ENCODE results near the gene TBX5.

Gene TBX5

DNA sequence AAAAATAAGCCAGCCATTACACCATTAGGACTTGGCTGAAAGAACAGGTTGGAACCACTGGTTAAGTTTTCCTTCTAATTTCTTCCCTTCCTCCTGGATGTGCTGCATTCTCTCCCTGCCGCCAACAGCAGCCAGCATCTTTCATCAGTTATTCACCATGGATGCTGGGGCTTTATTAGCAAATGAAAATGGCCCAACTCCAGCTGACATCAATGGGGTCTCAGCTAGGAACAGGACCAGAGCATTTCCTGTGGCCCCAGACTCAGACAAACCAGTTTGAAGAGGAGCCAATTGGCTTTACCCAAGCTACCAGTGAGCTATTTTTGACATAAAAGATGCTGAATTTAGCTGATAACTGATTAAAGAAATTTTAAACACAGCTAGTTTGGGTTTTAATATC is 26.0 kb upstream of the TBX5 start:
- Histone ChIP-seq H3K79me2 (ENCODE audit: insufficient read depth, low read length) (no peaks in the 10 kb centered on the region), H3K27me3 (ENCODE audit: insufficient read depth, low read length, poor library complexity) (no peaks in the 10 kb centered on the region), H2AFZ (ENCODE audit: low read depth, low read length) (no peak overlapping the region), H3K27ac (ENCODE audit: low read length) (no peak overlapping the region), H3K4me2 (ENCODE audit: insufficient read depth, low read length) (no peak overlapping the region), H3K9ac (ENCODE audit: low read depth, low read length) (no peak overlapping the region), H3K4me3 (ENCODE audit: low read depth in 1 of 2, low read length in 2 of 2) (no peak overlapping the region), H3K9me3 (ENCODE audit: insufficient read depth, low read length, severe bottlenecking) (no peaks in the 10 kb centered on the region), H3K4me1 (ENCODE audit: insufficient read depth, low read length) (no peaks in the 10 kb centered on the region), H4K20me1 (ENCODE audit: insufficient read depth, low read length) (no peaks in the 10 kb centered on the region), H3K36me3 (ENCODE audit: insufficient read depth, low read length) (no peaks in the 10 kb centered on the region)
- TF ChIP-seq EZH2 (IDR thresholded peaks at IDR 0.05; ENCODE audit: borderline replicate concordance, low read depth, low read length, severe bottlenecking) = no peak
- TF ChIP-seq, protein P1, sequence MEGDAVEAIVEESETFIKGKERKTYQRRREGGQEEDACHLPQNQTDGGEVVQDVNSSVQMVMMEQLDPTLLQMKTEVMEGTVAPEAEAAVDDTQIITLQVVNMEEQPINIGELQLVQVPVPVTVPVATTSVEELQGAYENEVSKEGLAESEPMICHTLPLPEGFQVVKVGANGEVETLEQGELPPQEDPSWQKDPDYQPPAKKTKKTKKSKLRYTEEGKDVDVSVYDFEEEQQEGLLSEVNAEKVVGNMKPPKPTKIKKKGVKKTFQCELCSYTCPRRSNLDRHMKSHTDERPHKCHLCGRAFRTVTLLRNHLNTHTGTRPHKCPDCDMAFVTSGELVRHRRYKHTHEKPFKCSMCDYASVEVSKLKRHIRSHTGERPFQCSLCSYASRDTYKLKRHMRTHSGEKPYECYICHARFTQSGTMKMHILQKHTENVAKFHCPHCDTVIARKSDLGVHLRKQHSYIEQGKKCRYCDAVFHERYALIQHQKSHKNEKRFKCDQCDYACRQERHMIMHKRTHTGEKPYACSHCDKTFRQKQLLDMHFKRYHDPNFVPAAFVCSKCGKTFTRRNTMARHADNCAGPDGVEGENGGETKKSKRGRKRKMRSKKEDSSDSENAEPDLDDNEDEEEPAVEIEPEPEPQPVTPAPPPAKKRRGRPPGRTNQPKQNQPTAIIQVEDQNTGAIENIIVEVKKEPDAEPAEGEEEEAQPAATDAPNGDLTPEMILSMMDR (IDR thresholded peaks at IDR 0.05; ENCODE audit: borderline replicate concordance, extremely low read depth, low read length, poor library complexity, severe bottlenecking) = no peak
- no peak for ATAC-seq (ENCODE audit: insufficient read depth, low read depth)
- no peak for DNase-seq

DNA sequence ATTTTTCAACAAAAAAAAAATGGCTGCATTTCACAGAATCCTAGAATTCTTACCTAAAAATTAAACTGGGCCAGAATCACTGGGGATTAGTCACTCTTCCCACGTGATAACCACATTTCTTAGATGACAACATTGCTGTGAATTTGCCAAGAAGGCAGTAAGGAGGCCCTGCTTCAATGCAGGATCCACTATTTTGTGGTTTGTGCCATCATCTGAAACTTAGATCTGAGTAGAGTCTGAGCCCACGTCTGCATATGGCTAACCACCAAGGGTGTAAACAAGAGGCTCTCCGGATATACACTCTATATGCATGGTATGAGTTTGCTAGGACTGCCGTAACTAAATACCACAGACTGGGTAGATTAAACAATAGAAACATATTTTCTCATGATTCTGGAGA is 24.4 kb upstream of the TBX5 start:
- Histone ChIP-seq H2AFZ (ENCODE audit: low read depth, low read length) (no peak overlapping the region), H3K9me3 (ENCODE audit: insufficient read depth, low read length, severe bottlenecking) (no peaks in the 10 kb centered on the region), H3K27ac (ENCODE audit: low read length) (no peak overlapping the region), H3K79me2 (ENCODE audit: insufficient read depth, low read length) (no peaks in the 10 kb centered on the region), H3K4me2 (ENCODE audit: insufficient read depth, low read length) (no peak overlapping the region), H3K4me3 (ENCODE audit: low read depth in 1 of 2, low read length in 2 of 2) (no peak overlapping the region), H3K9ac (ENCODE audit: low read depth, low read length) (no peak overlapping the region), H3K4me1 (ENCODE audit: insufficient read depth, low read length) (no peaks in the 10 kb centered on the region), H4K20me1 (ENCODE audit: insufficient read depth, low read length) (no peaks in the 10 kb centered on the region), H3K27me3 (ENCODE audit: insufficient read depth, low read length, poor library complexity) (no peaks in the 10 kb centered on the region), H3K36me3 (ENCODE audit: insufficient read depth, low read length) (no peaks in the 10 kb centered on the region)
- DNase-seq (peak; percentile 13), ATAC-seq (ENCODE audit: insufficient read depth, low read depth) (peak; percentile 82)
- TF ChIP-seq, protein P1 (IDR thresholded peaks at IDR 0.05; ENCODE audit: borderline replicate concordance, extremely low read depth, low read length, poor library complexity, severe bottlenecking) = no peak
- no peak for TF ChIP-seq EZH2 (IDR thresholded peaks at IDR 0.05; ENCODE audit: borderline replicate concordance, low read depth, low read length, severe bottlenecking)

DNA sequence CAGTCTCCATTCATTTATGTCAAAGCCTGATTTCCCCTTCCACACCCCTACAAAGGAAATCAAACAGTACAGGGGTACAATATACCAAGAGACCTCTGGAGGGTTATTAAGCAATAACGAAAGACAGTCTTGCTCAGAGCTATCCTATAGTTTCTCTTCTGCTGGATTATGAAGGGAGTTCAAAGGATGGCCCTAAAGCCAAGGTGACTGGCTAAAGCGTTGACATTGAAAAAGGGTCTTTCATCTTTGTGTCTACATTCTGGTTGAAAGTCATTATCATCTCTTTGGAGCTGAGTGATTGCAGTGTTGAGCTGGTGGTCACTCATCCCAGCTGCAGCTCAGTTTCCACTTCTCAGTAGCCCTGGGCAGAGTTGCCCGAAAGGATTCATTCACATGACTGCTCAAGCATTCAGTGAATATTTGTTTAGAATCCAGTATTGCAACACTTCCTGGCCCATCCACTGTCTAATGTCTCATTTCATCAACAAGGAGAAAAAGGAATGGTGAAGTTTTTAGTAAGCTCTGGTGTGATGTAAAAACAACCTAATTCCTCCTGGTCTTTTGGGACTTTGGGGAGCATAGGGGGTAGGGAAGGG is 19.2 kb upstream of the TBX5 start:
- TF ChIP-seq, protein P1 (IDR thresholded peaks at IDR 0.05; ENCODE audit: borderline replicate concordance, extremely low read depth, low read length, poor library complexity, severe bottlenecking) = no peak
- no peak for TF ChIP-seq EZH2 (IDR thresholded peaks at IDR 0.05; ENCODE audit: borderline replicate concordance, low read depth, low read length, severe bottlenecking)
- Histone ChIP-seq H3K27ac (ENCODE audit: low read length) (no peak overlapping the region), H4K20me1 (ENCODE audit: insufficient read depth, low read length) (no peaks in the 10 kb centered on the region), H2AFZ (ENCODE audit: low read depth, low read length) (no peak overlapping the region), H3K4me1 (ENCODE audit: insufficient read depth, low read length) (no peaks in the 10 kb centered on the region), H3K36me3 (ENCODE audit: insufficient read depth, low read length) (no peaks in the 10 kb centered on the region), H3K27me3 (ENCODE audit: insufficient read depth, low read length, poor library complexity) (no peaks in the 10 kb centered on the region), H3K9me3 (ENCODE audit: insufficient read depth, low read length, severe bottlenecking) (no peaks in the 10 kb centered on the region), H3K4me2 (ENCODE audit: insufficient read depth, low read length) (no peak overlapping the region), H3K9ac (ENCODE audit: low read depth, low read length) (no peak overlapping the region), H3K4me3 (ENCODE audit: low read depth in 1 of 2, low read length in 2 of 2) (no peak overlapping the region), H3K79me2 (ENCODE audit: insufficient read depth, low read length) (no peaks in the 10 kb centered on the region)
- DNase-seq (no peak), ATAC-seq (ENCODE audit: insufficient read depth, low read depth) (no peak)
